A549 (cell line): ENCODE measurements around the gene POLR2L. TPM values are rescaled to one million over a fixed set of nuclear protein-coding genes. Genes with fewer than 3 reads are reported as not detected.

Source experiments
- ATAC-seq, 2 experiments: fragments of 200-7000 bp in 1 of 2; fragments of >200 bp in 1 of 2; cut with Nextera tagmentation in 1 of 2; cut with Tn5 transposase in 1 of 2; 3 replicates each; pipeline versions ENCODE4 v1.8.0 to v1.9.1; 2018 to 2020; ENCODE audit warnings: mild to moderate bottlenecking in 1 of 2, moderate library complexity in 1 of 2
- CTCF ChIA-PET: fragments of 300-600 bp; sonication (Branson Sonifier 250); formaldehyde crosslinking; extraction: SDS; loops from one replicate; lab custom pipeline; 2021; ENCODE audit warnings: antibody characterized with exemption, inconsistent platforms; lab: Yijun Ruan, JAX
- POLR2A ChIA-PET: fragments of 350-600 bp; formaldehyde crosslinking; extraction: SDS; loops from one replicate; lab custom pipeline; 2021; ENCODE audit warnings: antibody characterized with exemption, inconsistent platforms; lab: Yijun Ruan, JAX
- DNase-seq, 2 experiments: peaks; one replicate each; pipeline versions ENCODE4 v3.0.0 to v3.0.0-alpha.2; 2011 to 2016; ENCODE audit warnings: low read depth in 1 of 2, low spot score in 1 of 2
- FAIRE-seq: peaks from 2 replicates; lab custom pipeline; 2011; peaks lifted over from hg19 to GRCh38; lab: Jason Lieb, UNC
- H3K27ac ChIP-seq, 2 experiments: fragments of >200 bp; sonication (Bioruptor Twin); formaldehyde crosslinking; 3 replicates each; pipeline ENCODE4 v1.5.1; 2016 to 2017
- H3K4me1 ChIP-seq: fragments of >200 bp; sonication (Bioruptor Twin); formaldehyde crosslinking; 3 replicates; pipeline ENCODE4 v1.6.1; 2016
- H3K4me2 ChIP-seq: fragments of >200 bp; sonication (Bioruptor Twin); formaldehyde crosslinking; 3 replicates; pipeline ENCODE4 v1.6.1; 2016
- H3K4me3 ChIP-seq: fragments of >200 bp; sonication (Bioruptor Twin); formaldehyde crosslinking; 3 replicates; pipeline ENCODE4 v1.5.1; 2016
- H3K9me3 ChIP-seq: fragments of >200 bp; sonication (Bioruptor Twin); formaldehyde crosslinking; 3 replicates; pipeline ENCODE4 v1.6.1; 2016
- E2F6 ChIP-seq: IDR thresholded peaks from 2 replicates; pipeline ENCODE4 v1.6.1; 2012; ENCODE audit warnings: low read depth, borderline replicate concordance
- ELK1 ChIP-seq: fragments of 150-350 bp; IDR thresholded peaks from 2 replicates; pipeline ENCODE4 v1.6.1; 2014; ENCODE audit warnings: low read depth, mild to moderate bottlenecking, low read length
- EP300 ChIP-seq, 2 experiments: fragments of >200 bp; sonication (Bioruptor Twin); formaldehyde crosslinking; IDR thresholded peaks; 2 replicates in 1 of 2; 3 replicates in 1 of 2; pipeline ENCODE4 v1.6.1; 2016 to 2017
- FOSB ChIP-seq: fragments of 250-450 bp; sonication (Bioruptor Pico); IDR thresholded peaks from 2 replicates; pipeline ENCODE4 v1.5.0; 2020; ENCODE audit warnings: mild to moderate bottlenecking, moderate library complexity
- FOSL2 ChIP-seq, 2 experiments: fragments of 450-650 bp in 1 of 2; fragments of >200 bp in 1 of 2; sonication (Bioruptor Twin) in 1 of 2; formaldehyde crosslinking; IDR thresholded peaks; 2 replicates each; pipeline versions ENCODE4 v1.5.0 to v1.6.1; 2016 to 2020; ENCODE audit warnings: mild to moderate bottlenecking in 1 of 2, moderate library complexity in 1 of 2
- GATA3 ChIP-seq: IDR thresholded peaks from 2 replicates; pipeline ENCODE4 v1.6.1; 2012; ENCODE audit warnings: borderline replicate concordance
- HDAC2 ChIP-seq: fragments of 200-600 bp; sonication (generic); IDR thresholded peaks from 2 replicates; pipeline ENCODE4 v1.6.1; 2016
- HES2 ChIP-seq: fragments of >200 bp; sonication (Bioruptor Twin); formaldehyde crosslinking; IDR thresholded peaks from 2 replicates; pipeline ENCODE4 v1.6.1; 2016
- HMGXB4 ChIP-seq: fragments of 250-450 bp; sonication (Bioruptor Pico); IDR thresholded peaks from 2 replicates; pipeline ENCODE4 v1.5.0; 2021; ENCODE audit warnings: mild to moderate bottlenecking, moderate library complexity, borderline replicate concordance
- HOXB5 ChIP-seq: fragments of 250-450 bp; sonication (Bioruptor Pico); IDR thresholded peaks from 2 replicates; pipeline ENCODE4 v1.5.0; 2020; ENCODE audit warnings: mild to moderate bottlenecking, moderate library complexity
- JUNB ChIP-seq: fragments of >200 bp; sonication (Bioruptor Twin); formaldehyde crosslinking; IDR thresholded peaks from 2 replicates; pipeline ENCODE4 v1.6.1; 2016
- MAFK ChIP-seq: fragments of 450-650 bp; IDR thresholded peaks from 2 replicates; pipeline ENCODE4 v1.6.1; 2014; ENCODE audit not compliant: partially characterized antibody
- NFE2L2 ChIP-seq: fragments of 150-350 bp; conservative IDR thresholded peaks from 2 replicates; pipeline ENCODE4 v1.6.1; 2014; ENCODE audit warnings: low read length
- PHF8 ChIP-seq: fragments of 200-600 bp; sonication (generic); IDR thresholded peaks from 2 replicates; pipeline ENCODE4 v1.6.1; 2016; ENCODE audit warnings: low read depth, mild to moderate bottlenecking, antibody characterized with exemption, moderate library complexity, borderline replicate concordance
- RAD21 ChIP-seq, 2 experiments: fragments of >200 bp in 1 of 2; sonication (Bioruptor Twin) in 1 of 2; formaldehyde crosslinking in 1 of 2; IDR thresholded peaks in 1 of 2; conservative IDR thresholded peaks in 1 of 2; 2 replicates in 1 of 2; 3 replicates in 1 of 2; pipeline ENCODE4 v1.6.1; 2012 to 2018; ENCODE audit warnings: inconsistent platforms in 1 of 2
- REST ChIP-seq: fragments of 200-600 bp; sonication (generic); IDR thresholded peaks from 2 replicates; pipeline ENCODE4 v1.6.1; 2016; ENCODE audit warnings: antibody characterized with exemption, mild to moderate bottlenecking, moderate library complexity
- RFX5 ChIP-seq: fragments of 450-650 bp; IDR thresholded peaks from 2 replicates; pipeline ENCODE4 v1.7.1; 2014; ENCODE audit warnings: antibody characterized with exemption, mild to moderate bottlenecking, moderate library complexity
- ZSCAN20 ChIP-seq: fragments of 250-450 bp; sonication (Bioruptor Pico); IDR thresholded peaks from 2 replicates; pipeline ENCODE4 v1.8.0; 2022; ENCODE audit warnings: mild to moderate bottlenecking, moderate library complexity
- WGBS: methylation state at CpG from one replicate; pipeline ENCODE4 v1.1.6; 2017; ENCODE audit errors: missing lambda C conversion rate; 5-methylcytosine and 5-hydroxymethylcytosine counted together
- polyA plus RNA-seq, 4 experiments: library from polyadenylated mRNA; depleted of rRNA in 3 of 4; stranded (reverse); fragments of >200 nt; fragmentation: RNase III in 1 of 4; extraction: RNeasy Plus Mini Kit Qiagen cat#74134 plus additional on column Dnase treatment in 1 of 4; gene quantifications; 2 replicates in 3 of 4; 3 replicates in 1 of 4; pipeline ENCODE4 v1.2.3, GENCODE V29; 2011 to 2017

Gene POLR2L
- polyA plus RNA-seq, 2 of the 4 experiments (the other 2 are of a cell fraction) = 140 to 773 TPM

GRCh38 chr11:890794-891540 lies 48.6 kb upstream of the POLR2L start (continued):
- no peak for TF ChIP-seq HOXB5 (CRISPR knock-in tag)
- TF ChIP-seq ZSCAN20 (CRISPR knock-in tag) = no peak
- no peak for TF ChIP-seq MAFK
- TF ChIP-seq, all 56 proteins: peak for 0

- no peak overlapping the region for H3K4me2 ChIP-seq
- H3K27ac ChIP-seq = no peak overlapping the region
- ChIA-PET POLR2A (no interaction called here), CTCF (interaction anchor here (1.5 kb wide), 1 partner anchor 42 kb away, joined by 3 read pairs; no protein-coding TSS in a partner anchor)
- no peak for FAIRE-seq
- no peak overlapping the region for H3K4me3 ChIP-seq
- H3K9me3 ChIP-seq = no peaks in the 10 kb centered on the region
- no peak for ATAC-seq
- no peaks in the 10 kb centered on the region for H3K4me1 ChIP-seq
- no peak for DNase-seq
- 93% methylated on average over 15 of the region's 32 CpGs for WGBS
- TF ChIP-seq HMGXB4 (CRISPR knock-in tag) (no peak), JUNB (no peak), GATA3 (no peak), PHF8 (no peak), HES2 (no peak), FOSB (CRISPR knock-in tag) (no peak), REST (no peak), RFX5 (no peak), ELK1 (no peak)
Measured at GRCh38 chr11:889687-890475, 47.6 kb upstream of the POLR2L start.

- FAIRE-seq (no peak), DNase-seq (no peak), ATAC-seq (peak; percentile 11 to 22; a peak in 1 of 6 replicates)
- no peak overlapping the region for H3K4me2 ChIP-seq
- ChIA-PET CTCF (interaction anchor here (1.5 kb wide), 1 partner anchor 42 kb away, joined by 3 read pairs; no protein-coding TSS in a partner anchor), POLR2A (no interaction called here)
- H3K9me3 ChIP-seq = no peaks in the 10 kb centered on the region
- WGBS = 95% methylated on average over 13 of the region's 13 CpGs
- H3K27ac ChIP-seq = no peak overlapping the region
- H3K4me1 ChIP-seq = no peaks in the 10 kb centered on the region
- no peak overlapping the region for H3K4me3 ChIP-seq
- TF ChIP-seq FOSL2 (IDR thresholded peaks at IDR 0.05) = no peak
- TF ChIP-seq FOSL2 (CRISPR knock-in tag; IDR thresholded peaks at IDR 0.05) = no peak
- TF ChIP-seq EP300 (IDR thresholded peaks at IDR 0.05) = no peak
- no peak for TF ChIP-seq ELK1
- no peak for TF ChIP-seq REST
- TF ChIP-seq HDAC2 = no peak
- no peak for TF ChIP-seq NFE2L2
- no peak for TF ChIP-seq E2F6
- no peak for TF ChIP-seq RAD21 (conservative IDR thresholded peaks at IDR 0.05 in 1 of 2, IDR thresholded peaks at IDR 0.05 in 1 of 2)
Measured at GRCh38 chr11:889257-889656, 46.9 kb upstream of the POLR2L start.
